Fibroblast of lung (primary cell): ENCODE data around the gene PHLDB1.

Source experiments
- EZH2 ChIP-seq: IDR thresholded peaks from 2 replicates; pipeline ENCODE4 v1.5.1; 2012; ENCODE audit warnings: low read length, control low read depth, mild to moderate bottlenecking; ENCODE audit errors: missing control alignments
- TF ChIP-seq, protein P1 (sequence below), 2 donors: IDR thresholded peaks in 1 of 2; conservative IDR thresholded peaks in 1 of 2; 1 replicate in 1 of 2; 2 replicates in 1 of 2; pipeline ENCODE4 v1.5.1; 2011 to 2012; ENCODE audit warnings: low read length in 2 of 2, control low read depth in 1 of 2, inconsistent platforms in 1 of 2, low read depth in 1 of 2, mild to moderate bottlenecking in 1 of 2

DNA sequence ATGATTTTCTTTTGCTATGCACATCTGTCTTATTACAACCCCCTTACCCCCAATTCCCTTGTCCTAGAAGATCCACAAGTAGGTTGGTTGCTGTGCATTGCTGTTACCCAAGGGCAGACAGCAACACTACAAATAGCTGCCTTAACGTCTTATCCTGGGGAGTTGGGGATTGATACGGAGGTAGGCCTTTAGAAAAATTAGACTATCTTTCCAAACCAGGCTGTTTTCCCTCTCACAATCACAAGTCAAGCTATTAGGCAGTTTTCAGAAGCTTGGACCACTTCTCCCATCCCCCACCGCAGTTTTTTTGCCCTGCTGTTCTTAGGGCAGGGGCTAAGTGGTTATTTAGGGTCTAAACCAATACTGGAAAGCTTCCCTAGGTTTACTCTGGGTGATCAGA, 2.8 kb upstream of the PHLDB1 start:
- TF ChIP-seq, protein P1, sequence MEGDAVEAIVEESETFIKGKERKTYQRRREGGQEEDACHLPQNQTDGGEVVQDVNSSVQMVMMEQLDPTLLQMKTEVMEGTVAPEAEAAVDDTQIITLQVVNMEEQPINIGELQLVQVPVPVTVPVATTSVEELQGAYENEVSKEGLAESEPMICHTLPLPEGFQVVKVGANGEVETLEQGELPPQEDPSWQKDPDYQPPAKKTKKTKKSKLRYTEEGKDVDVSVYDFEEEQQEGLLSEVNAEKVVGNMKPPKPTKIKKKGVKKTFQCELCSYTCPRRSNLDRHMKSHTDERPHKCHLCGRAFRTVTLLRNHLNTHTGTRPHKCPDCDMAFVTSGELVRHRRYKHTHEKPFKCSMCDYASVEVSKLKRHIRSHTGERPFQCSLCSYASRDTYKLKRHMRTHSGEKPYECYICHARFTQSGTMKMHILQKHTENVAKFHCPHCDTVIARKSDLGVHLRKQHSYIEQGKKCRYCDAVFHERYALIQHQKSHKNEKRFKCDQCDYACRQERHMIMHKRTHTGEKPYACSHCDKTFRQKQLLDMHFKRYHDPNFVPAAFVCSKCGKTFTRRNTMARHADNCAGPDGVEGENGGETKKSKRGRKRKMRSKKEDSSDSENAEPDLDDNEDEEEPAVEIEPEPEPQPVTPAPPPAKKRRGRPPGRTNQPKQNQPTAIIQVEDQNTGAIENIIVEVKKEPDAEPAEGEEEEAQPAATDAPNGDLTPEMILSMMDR (conservative IDR thresholded peaks at IDR 0.05 in 1 of 2, IDR thresholded peaks at IDR 0.05 in 1 of 2; ENCODE audit: low read depth in 1 of 2, low read length in 2 of 2): no peak
- TF ChIP-seq EZH2: no peak
